Small intestine (tissue), 7 donors: ENCODE data around the gene GSTA5. TPM values are rescaled to one million over a fixed set of nuclear protein-coding genes. Genes with fewer than 3 reads are reported as not detected.
"Not testable (repeated sequence)": the region's sequence is repeated elsewhere in the genome, so short reads cannot be mapped to it uniquely, and the experiment has no call there.

Experiments
- DNase-seq, 2 donors: peaks; one replicate each; pipeline versions ENCODE4 v3.0.0 to v3.0.0-alpha.2; 2013
- FAIRE-seq: peaks from 2 replicates; lab custom pipeline; 2012; peaks lifted over from hg19 to GRCh38; lab: Jason Lieb, UNC
- H3K27ac ChIP-seq, 3 donors: one replicate each; pipeline ENCODE4 v1.5.1; 2013; ENCODE audit warnings: low read length in 2 of 3, mild to moderate bottlenecking in 2 of 3, control low read depth in 1 of 3, inconsistent platforms in 1 of 3, low read depth in 1 of 3, moderate library complexity in 1 of 3
- H3K27me3 ChIP-seq, 3 donors: one replicate each; pipeline ENCODE4 v1.6.1; 2013; ENCODE audit warnings: low read length in 3 of 3, inconsistent platforms in 1 of 3; ENCODE audit not compliant: control insufficient read depth in 3 of 3, insufficient read depth in 3 of 3
- H3K36me3 ChIP-seq, 3 donors: one replicate each; pipeline ENCODE4 v1.6.1; 2013; ENCODE audit warnings: low read length in 3 of 3, inconsistent platforms in 1 of 3, low read depth in 1 of 3, mild to moderate bottlenecking in 1 of 3, moderate library complexity in 1 of 3; ENCODE audit not compliant: control insufficient read depth in 3 of 3, insufficient read depth in 2 of 3
- H3K4me1 ChIP-seq, 3 donors: one replicate each; pipeline ENCODE4 v1.6.1; 2013; ENCODE audit warnings: low read length in 2 of 3, inconsistent platforms in 1 of 3, low read depth in 1 of 3, mild to moderate bottlenecking in 1 of 3, moderate library complexity in 1 of 3; ENCODE audit not compliant: control insufficient read depth in 3 of 3, insufficient read depth in 2 of 3
- H3K4me3 ChIP-seq, 3 donors: one replicate each; pipeline ENCODE4 v1.5.1; 2013; ENCODE audit warnings: low read length in 3 of 3, control low read depth in 1 of 3, inconsistent platforms in 1 of 3, low read depth in 1 of 3, mild to moderate bottlenecking in 1 of 3, moderate library complexity in 1 of 3
- H3K9me3 ChIP-seq, 2 donors: one replicate each; pipeline ENCODE4 v1.6.1; 2013; ENCODE audit warnings: low read depth in 1 of 2, low read length in 1 of 2; ENCODE audit not compliant: control insufficient read depth in 2 of 2, insufficient read depth in 1 of 2
- WGBS, 3 donors: extraction: QIAGEN DNeasy Blood & Tissue Kit; methylation state at CpG; one replicate each; pipeline ENCODE4 v1.1.7; 2013; 5-methylcytosine and 5-hydroxymethylcytosine counted together
- polyA plus RNA-seq, 4 donors: library from polyadenylated mRNA; stranded (reverse) in 3 of 4; unstranded in 1 of 4; fragments of 200-250 nt in 3 of 4; fragments of 120-200 nt in 1 of 4; gene quantifications; one replicate each; pipeline versions ENCODE4 v1.2.1 to v1.2.3, GENCODE V29; 2013
- donor health status: healthy with polysubstance abuse.
- donor health status: control.
- donor health status: control.
- donor health status: Bipolar disorder and iron deficiency.
- donor health status: healthy.

GSTA5 gene
- polyA plus RNA-seq, 4 donors, result not detected

GRCh38 chr6:52876056-52876787 is 35.6 kb upstream of the GSTA5 start:
- Histone ChIP-seq H3K4me1 (peaks cover 0 to 4% (median 0%) of the 10 kb centered on the region in 3 donors), H3K36me3 (no peaks in the 10 kb centered on the region), H3K9me3 (no peaks in the 10 kb centered on the region), H3K27ac (no peak overlapping the region), H3K4me3 (no peak overlapping the region), H3K27me3 (no peaks in the 10 kb centered on the region)
- FAIRE-seq (no peak), DNase-seq (peak; percentile 36 to 52)
- WGBS, 3 donors, result 54 to 72% (median 65%) methylated on average over 7 of the region's 7 CpGs

GRCh38 chr6:52872031-52872430 is 31.4 kb upstream of the GSTA5 start:
- WGBS, 3 donors, result 8 to 32% (median 24%) methylated on average over 4 of the region's 4 CpGs
- peak; percentile 64 for FAIRE-seq
- Histone ChIP-seq H3K9me3 (no peaks in the 10 kb centered on the region), H3K4me3 (no peak overlapping the region), H3K27ac (peak overlapping the region in 1 of 3 donors; percentile 56), H3K36me3 (no peaks in the 10 kb centered on the region), H3K4me1 (peaks cover 0 to 4% (median 0%) of the 10 kb centered on the region in 3 donors), H3K27me3 (no peaks in the 10 kb centered on the region)
- peak; percentile 49 to 94 for DNase-seq

GRCh38 chr6:52871621-52872020 is 31.0 kb upstream of the GSTA5 start:
- H3K27ac ChIP-seq, result no peak overlapping the region
- no peaks in the 10 kb centered on the region for H3K36me3 ChIP-seq
- H3K4me3 ChIP-seq, result no peak overlapping the region
- DNase-seq (no peak), FAIRE-seq (no peak)
- H3K27me3 ChIP-seq, result no peaks in the 10 kb centered on the region
- H3K4me1 ChIP-seq, result peaks cover 0 to 3% (median 0%) of the 10 kb centered on the region in 3 donors
- WGBS, 3 donors, result 32 to 53% (median 42%) methylated on average over 3 of the region's 3 CpGs
- H3K9me3 ChIP-seq, result no peaks in the 10 kb centered on the region

- not testable (repeated sequence) for DNase-seq, H3K4me3 ChIP-seq, H3K36me3 ChIP-seq, H3K9me3 ChIP-seq, H3K4me1 ChIP-seq, H3K27me3 ChIP-seq, FAIRE-seq, H3K27ac ChIP-seq
- WGBS, 3 donors, result 89 to 94% (median 92%) methylated on average over 3 of the region's 3 CpGs
Measured at GRCh38 chr6:52870335-52871091, 29.9 kb upstream of the GSTA5 start.

- H3K27me3 ChIP-seq, H3K4me1 ChIP-seq, FAIRE-seq: not testable (repeated sequence)
Measured at GRCh38 chr6:52868899-52869298, 28.3 kb upstream of the GSTA5 start.

GRCh38 chr6:52868240-52868639 is 27.6 kb upstream of the GSTA5 start:
- DNase-seq, result no peak
- H3K36me3 ChIP-seq, result no peaks in the 10 kb centered on the region
- no peak overlapping the region for H3K27ac ChIP-seq
- WGBS, 3 donors, result 84 to 97% (median 93%) methylated on average over 1 of the region's 1 CpG
- no peak for FAIRE-seq
- H3K4me3 ChIP-seq, result no peak overlapping the region
- peaks cover 0 to 2% (median 0%) of the 10 kb centered on the region in 3 donors for H3K4me1 ChIP-seq
- H3K9me3 ChIP-seq, result no peaks in the 10 kb centered on the region
- H3K27me3 ChIP-seq, result no peaks in the 10 kb centered on the region

More at GRCh38 chr6:52868899-52869298, 28.3 kb upstream of the GSTA5 start:
- WGBS, 3 donors, result 65 to 78% (median 72%) methylated on average over 5 of the region's 5 CpGs
- not testable (repeated sequence) for H3K9me3 ChIP-seq, H3K27ac ChIP-seq, DNase-seq, H3K4me3 ChIP-seq, H3K36me3 ChIP-seq

GRCh38 chr6:52861151-52861550 is 20.5 kb upstream of the GSTA5 start:
- H3K4me3 ChIP-seq, H3K9me3 ChIP-seq, FAIRE-seq, H3K4me1 ChIP-seq, H3K27ac ChIP-seq, H3K27me3 ChIP-seq, H3K36me3 ChIP-seq, DNase-seq: not testable (repeated sequence)
- 52 to 75% (median 75%) methylated on average over 7 of the region's 7 CpGs for WGBS, 3 donors

GRCh38 chr6:52858416-52858815 is 17.8 kb upstream of the GSTA5 start:
- H3K4me3 ChIP-seq, result no peak overlapping the region
- H3K36me3 ChIP-seq, result no peaks in the 10 kb centered on the region
- DNase-seq (no peak), FAIRE-seq (no peak)
- no peak overlapping the region for H3K27ac ChIP-seq
- H3K9me3 ChIP-seq, result no peaks in the 10 kb centered on the region
- WGBS, 3 donors, result 70 to 85% (median 78%) methylated on average over 4 of the region's 4 CpGs
- no peaks in the 10 kb centered on the region for H3K27me3 ChIP-seq
- H3K4me1 ChIP-seq, result peaks cover 0 to 2% (median 0%) of the 10 kb centered on the region in 3 donors
